GM19025 (cell line): ENCODE data around the gene ABHD2.
"Not testable (repeated sequence)": the region's sequence is repeated elsewhere in the genome, so short reads cannot be mapped to it uniquely, and the experiment has no call there.

ENCODE experiments used
- ATAC-seq: cut with Tn5 transposase; IDR thresholded peaks from one replicate; pipeline ENCODE4 v1.9.1; 2021; ENCODE audit warnings: mild to moderate bottlenecking, low read depth, moderate library complexity; ENCODE audit not compliant: unreplicated experiment

ABHD2 gene

DNA sequence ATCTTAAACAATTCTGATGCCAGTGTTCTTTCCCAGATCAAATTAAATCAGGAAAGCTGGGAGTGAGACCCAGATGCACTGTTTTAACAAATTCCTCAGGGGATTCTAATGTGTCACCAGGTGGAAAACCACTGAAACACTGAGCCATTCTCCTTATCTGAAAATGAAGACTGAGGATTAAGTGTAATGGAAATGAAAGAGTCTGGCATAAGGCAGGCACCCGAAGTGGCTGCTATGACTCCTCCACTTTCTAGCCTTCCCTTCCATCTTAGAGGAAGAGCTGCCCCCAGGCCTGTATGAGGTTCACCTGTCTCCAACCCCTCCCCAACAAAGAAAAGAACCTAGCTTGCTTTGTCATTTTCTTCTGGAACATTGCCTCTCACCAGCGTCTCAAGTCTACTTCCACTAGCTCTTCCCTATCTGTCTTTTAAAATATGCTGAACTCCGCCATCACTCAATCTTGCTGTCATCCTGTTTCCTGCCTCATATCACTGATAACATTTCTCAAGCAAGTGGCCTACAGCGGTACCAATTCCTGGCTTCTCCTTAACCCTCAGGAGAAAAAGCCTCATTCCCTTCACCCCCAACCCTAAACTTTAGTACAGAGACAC is 13.7 kb upstream of the ABHD2 start:
- ATAC-seq = no peak

DNA sequence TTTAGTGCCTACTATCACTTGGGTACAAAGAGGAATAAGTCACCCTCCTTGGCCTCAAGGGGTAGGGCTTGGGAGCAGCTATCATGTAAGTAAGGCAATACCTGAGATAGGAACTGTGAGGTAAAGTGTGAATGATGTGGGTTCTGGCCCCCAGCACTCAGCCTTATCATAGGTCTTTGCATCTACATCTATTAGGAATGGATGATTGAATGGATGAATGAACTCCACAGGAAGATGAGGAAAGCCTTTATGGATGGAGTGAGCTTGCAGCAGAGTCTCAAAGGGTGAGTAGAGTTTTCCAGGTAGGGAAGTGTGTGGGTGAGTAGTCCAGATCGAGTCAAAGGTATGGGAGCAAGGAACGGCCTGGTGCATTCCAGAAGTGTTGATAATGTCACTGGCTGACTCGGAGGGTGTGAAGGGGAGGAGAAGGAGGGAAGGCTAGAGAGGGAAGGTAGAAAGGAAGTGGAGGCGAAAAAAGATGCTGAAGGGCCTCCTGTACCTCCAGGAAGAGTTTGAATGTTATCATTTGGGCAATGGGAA is 13.1 kb upstream of the ABHD2 start:
- no peak for ATAC-seq

DNA sequence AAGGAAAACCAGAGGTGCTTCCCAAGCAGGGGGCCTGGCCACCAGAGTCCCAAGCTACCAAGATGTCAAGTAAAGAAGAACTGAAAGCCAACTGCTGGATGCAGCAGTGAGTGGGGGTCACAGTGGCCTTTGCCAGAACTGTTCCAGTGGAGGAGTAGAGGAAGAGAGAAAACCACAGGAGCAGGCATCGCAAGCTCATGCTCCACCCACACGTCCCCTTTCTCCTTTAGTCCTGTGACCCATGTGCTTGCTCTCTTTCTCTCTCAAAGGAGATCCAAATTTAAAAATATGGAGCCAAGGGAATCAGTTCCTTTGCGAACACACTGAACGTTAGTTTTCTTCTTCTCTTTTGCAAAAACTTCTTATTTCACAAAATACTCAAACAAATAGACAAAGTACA is 12.4 kb upstream of the ABHD2 start:
- ATAC-seq = no peak

DNA sequence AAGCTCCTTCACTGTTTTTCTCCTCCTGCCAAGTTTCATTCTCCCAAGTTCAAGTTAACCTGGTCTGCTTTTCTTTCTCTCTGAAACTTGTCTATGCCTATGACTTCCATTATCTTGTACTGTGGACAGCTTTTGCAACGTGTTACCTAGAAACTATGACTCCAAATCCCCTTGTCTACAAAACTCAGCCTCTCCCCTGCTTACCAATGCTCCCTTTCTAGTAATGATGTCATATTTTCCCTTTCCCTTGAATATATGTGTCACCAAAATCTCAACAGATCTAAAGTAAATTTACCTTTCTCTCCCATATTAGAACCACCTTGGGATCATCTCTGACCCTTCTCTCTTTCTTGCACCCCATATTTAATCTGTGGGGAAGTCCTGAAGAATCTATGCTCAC is 10.5 kb upstream of the ABHD2 start:
- no peak for ATAC-seq

DNA sequence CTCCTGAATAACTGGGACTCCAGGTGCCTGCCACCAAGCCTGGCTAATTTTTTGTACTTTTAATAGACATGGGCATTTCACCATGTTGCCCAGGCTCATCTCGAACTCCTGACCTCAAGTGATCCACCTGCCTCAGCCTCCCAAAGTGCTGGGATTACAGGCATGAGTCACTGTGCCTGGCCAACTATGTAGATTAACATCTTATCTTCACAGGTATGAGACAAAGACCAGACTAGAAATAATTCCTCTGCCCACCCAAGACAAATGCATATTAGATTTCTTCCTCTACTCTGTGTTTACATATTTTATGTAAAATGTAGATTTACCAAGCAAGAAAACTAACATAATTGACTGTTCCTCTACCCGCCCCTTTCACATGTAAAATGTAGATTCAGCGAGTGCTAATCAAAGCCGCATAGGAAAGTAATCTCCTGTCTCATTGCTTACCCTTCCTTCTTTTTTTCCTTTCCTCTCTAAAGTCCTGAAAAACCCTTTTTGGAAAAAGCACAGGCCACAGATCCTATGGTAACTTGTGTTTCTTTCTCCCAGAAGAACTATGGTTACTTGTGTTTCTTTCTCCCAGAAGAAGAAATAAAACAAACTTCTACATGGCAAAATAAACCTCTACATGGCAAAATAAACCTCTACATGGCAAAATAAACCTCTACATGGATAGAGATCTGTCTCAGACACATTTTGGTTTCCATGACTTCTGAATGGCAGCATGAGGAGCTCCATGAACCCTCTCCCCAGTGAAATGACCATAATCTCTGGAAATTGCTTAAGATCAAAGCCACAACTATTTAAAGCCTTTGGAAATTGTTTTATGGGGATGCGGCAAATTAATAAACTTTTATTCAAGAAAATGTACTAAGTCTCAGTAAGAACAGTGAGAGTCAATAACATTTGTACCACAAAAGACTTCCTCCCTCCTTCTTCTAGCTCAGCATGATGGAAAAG is 9.1 kb upstream of the ABHD2 start:
- ATAC-seq = no peak

DNA sequence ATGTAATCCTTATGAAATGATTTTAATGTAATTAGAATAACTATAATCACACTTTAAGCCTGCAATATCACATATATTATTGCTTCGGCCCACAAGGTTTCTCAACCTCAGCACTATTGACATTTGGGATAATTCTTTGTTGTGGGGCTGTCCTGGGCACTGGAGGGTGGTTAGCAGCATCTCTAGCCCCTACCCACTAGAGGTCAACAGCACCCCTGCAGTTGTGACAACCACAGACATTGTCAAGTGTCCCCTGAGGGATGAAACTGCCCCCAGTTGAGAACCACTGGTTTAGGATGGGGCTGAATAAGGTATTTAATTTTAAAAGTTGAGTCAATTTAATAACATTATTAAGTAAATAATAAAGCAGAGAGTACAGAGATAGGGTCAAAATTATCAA is 6.4 kb upstream of the ABHD2 start:
- no peak for ATAC-seq

DNA sequence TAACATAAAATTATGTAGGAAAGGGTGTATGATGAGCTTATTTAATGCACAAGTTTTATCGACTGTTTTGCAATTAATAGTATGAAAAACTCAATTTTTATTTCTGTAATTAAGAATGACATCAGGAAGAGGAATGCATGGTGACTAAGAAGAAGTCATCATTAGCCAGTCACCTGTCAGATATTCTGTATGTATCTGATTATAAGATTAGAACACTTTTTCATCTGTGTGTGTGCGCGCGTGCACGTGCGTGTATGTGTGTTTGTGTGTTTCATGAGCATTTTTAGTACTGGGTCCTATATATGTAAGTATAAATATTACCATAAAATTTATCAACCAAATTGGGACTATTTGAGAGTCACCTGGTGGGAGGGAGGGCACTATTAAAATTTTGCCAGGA is 5.0 kb upstream of the ABHD2 start:
- no peak for ATAC-seq

DNA sequence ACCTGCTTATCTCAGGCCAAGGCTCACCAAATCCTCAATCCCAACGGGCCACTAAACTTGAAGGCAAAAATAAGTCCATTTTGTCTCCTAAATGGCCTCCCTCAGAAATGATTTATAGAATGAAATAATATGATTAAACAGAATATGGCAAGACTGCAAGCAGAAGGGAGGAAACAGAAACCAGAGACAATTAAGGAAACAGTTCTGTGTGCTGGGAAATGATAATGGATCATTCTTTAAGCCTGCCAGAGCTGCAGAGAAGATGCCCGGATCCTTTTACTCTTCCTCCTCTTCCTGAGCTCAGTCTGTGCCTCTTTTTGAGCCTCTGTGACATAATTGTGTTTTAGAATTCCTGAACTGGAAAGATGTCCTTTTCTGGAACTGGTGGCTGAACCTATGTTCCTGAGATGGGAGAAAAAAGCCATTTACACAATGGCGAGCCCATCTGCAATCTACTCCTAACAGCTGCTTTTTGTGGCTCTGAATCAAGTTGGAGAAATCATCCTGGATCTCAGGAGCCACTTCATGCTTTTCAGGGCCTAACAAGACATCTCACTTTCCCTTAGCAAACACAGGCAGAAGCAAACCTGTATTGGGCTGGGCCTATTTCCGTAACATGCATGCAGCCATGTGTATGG is 2.8 kb upstream of the ABHD2 start:
- ATAC-seq = no peak

DNA sequence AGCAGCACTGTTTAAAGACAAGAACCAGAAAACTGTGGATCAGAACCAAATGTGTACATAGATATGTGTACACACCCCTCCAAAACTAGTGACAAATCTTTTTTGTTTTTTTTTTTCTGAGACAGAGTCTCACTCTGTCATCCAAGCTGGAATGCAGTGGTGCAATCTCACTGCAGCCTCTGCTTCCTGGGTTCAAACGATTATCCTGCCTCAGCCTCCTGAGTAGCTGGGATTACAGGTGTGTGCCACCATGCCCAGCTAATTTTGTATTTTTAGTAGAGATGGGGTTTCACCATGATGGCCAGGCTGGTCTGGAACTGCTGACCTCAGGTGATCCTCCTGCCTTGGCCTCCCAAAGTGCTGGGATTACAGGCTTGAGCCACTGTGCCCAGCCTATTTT is 2.3 kb upstream of the ABHD2 start:
- not testable (repeated sequence) for ATAC-seq

DNA sequence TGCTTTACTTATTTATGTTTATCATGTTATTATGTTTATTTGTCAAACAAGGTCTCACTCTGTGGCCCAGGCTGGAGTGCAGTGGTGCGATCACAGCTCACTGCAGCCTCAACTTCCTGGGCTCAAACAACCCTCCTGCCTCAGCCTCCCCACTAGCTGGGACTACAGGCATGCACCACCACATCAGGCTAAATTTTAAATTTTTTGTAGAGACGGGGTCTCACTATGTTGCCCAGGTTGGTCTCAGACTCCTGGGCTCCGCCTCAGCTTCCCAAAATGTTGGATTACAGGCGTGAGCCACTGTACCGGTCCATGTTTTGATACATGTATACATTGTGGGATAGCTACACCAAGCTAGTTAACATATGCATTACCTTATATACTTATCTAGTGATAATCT is 1.9 kb upstream of the ABHD2 start:
- not testable (repeated sequence) for ATAC-seq

DNA sequence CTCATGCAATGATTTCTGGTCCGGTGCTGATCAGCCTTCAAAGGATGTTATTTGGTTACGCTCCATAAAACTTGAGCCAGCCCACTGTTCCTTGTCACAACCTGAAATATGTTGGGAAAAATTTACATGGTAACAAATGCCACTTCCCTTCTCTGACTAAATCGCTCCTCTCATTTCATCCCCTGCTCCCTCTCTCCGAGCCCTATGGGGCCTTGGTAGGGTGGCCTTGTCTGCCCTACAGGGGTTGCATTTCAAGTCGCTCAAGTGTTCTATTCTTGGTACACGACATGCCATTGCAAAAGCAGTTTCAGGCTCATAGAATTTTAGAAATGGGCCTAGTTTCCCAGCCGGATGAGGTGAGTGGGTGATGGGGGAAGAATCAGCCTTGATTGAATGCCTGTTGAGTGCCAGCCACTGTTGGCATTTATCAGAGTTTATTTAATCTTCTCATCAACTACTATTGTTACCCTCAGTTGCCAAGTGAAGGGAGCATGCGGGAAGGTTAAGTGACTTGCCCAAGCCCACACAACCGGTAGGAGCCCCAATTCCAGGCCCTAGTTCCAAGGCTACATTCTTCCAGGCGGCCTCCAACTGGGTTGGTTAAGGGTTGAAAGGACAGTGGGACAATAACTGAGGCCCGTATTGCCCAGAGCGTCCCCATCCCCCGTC is 961 bp upstream of the ABHD2 start:
- no peak for ATAC-seq

DNA sequence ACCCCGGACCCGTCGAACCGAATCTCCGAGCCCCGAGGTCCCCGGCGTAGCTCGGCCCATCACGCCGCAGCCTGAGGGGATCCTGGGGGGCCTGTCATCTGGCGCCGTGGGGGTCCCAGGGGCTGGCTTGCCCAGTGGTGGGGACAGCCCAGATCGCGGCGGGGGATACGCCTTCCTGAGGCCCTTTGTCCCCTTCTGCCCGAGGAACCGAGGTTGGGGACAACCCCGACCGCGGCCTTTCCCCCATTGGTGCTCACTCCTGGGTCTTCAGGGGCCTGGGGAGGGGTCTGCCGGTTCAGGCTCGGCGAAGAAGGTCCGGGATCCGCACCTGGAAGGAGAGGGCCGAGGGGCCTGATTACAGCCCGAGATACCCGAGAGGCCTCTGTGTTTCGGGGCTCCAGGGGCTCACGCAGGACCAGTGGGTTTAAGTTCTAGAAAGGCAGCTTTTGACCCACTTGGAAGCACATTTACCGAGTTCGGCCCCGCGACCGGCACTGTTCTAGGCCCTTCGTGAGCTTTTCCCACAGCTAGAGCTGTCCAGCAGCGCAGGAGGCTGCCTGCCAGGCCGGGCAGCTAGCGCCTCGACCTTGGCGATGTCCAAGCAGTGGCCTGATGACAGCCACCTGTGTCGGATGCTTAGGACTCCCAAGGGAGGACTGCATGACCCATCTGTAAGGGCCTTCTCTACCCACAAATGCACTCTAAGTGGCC is 504 bp downstream of the ABHD2 start:
- ATAC-seq = no peak

DNA sequence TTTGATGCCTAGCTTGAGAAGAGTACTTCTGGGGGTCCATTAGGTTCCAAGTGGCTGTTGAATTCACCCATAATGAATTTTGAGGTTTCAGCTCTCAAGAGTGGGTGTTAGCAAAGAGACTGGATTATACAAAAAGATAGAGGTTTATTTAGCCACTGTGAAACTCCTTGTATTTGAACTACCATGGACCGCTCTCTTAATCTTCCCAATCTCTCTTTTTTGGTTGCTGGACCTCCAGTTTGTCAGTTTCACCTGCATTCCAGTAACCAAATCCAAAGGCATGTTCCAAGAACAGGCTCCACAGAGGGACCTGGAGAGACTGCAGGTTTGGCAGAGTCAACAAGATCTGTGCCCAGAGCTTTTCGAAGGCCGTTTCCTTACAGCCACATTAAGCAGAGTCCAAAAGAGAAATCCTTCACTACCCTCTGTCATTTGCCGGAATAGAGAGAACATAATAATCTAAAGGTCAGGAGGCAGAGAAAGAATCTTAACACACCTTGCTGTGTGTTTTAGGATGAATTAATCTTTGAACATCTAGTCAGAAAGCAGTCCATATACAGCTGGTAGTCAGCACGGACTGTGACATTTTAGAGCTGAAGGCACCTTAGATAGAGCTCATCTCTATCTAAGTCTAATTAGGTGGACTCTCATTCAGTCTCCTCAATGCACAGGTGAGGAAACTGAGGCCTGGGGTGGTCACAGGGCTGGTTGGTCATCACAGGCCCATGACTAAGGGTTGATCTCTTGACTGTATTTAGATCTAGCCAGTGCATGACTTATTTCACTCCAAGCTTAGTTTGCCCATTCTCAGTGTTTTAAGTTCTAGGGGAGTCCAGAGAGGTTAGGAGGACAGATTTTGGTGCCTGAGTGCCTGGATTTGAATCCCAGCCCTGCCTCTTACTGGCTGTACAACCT is 1.3 kb downstream of the ABHD2 start:
- ATAC-seq = no peak

DNA sequence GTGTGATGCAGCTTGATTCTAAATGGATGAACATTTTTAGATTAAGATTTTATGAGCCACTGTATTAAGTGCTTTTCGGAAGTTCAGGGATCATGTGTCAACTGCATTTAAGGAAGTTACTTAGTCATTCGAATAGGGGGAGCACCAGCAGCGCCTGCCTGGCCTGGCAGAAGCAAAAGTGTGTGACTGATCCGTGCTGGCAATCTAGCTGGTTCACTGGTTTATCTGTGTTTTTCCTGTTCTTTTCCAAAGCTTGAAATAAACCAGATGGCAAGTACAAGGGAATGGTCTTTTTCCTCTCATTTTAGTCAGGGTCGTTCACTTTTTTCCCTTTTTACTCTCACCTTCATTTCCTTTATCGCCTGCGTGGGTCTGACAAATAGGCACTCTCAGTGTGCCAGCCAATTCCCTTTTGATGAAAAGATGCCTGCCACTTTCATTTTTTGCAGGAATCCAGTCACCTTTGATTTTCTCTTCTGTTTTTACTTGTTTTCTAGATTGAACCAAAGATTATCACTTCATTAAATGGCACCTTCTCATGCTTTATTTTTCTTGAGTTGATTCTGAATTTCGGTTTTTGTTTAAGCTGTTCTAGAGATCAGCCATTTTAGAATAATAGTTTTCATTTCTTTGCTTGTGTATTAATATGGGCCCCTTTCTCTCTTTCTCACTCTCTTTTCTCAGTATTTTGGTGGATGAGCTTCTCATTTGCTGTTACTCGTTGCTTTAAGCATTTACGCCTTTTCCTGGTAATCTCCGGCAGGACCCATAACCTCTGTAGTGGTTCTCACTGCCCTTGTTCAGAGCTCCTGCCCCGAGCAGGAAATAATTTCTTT is 2.8 kb downstream of the ABHD2 start:
- no peak for ATAC-seq

DNA sequence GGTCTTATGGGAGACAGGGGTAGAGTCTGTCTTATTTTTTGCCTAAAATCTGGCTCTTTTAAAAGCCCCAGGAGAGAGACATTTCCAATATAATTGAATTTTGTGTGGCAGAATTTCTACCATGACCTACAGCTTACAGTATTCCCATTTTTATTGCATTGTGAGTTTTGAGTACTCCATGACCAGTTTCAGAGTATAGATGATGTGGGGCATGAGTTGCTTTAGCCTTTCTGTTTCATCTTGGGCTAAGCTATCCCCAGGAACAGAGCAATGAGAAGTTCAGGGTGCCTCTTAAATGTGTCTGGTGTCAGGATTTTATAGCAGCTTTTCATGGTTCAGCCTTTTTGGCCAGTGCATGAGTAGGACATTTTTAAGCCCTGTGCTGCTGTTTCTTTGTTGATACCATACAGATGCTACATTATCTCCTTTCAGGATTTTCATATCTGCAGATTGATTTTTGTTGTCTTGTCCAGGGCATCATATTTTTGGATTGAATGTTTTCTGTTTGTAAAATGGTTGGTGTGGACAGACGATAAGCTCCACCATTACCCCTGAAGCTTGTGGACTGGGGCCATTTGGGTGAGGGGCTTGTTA is 3.5 kb downstream of the ABHD2 start:
- ATAC-seq = no peak

DNA sequence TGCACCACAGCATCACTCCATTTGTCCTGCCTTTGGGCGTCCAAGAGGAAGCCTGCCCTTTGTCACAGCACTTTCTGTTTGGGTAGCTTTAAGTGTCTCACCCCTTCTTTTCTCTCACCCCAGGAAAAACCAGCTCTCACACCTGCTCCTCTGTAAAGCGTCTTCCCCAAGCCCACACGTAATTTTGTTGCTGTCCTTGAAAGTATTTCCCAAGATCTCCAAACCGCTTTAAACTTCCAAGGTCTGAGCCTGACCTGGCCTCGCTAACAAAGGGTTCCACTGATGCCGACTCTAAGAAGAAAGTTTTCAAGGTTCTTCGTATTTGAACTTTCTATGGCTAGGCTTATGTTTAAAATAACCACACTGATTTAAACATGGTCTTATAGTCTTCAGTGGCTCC is 5.3 kb downstream of the ABHD2 start:
- no peak for ATAC-seq

DNA sequence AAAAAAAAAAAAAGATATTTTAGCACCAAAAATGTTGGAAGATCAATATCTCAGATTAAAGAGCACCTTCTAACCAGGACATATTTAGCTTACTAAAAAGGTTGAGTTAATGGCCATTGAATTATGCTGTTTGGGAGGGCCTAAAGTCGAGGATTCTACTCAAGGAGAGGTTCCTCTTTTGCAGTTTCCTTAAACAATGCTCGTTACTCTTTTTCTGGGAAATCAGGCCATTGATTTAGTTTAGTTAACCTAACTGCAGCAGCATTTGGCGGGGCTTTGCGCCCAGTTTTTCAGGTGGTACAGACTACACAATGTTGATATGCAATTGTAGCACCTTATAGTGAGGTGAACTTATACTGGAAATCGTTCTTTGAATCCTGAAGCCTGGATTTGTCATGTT is 6.8 kb downstream of the ABHD2 start:
- no peak for ATAC-seq

DNA sequence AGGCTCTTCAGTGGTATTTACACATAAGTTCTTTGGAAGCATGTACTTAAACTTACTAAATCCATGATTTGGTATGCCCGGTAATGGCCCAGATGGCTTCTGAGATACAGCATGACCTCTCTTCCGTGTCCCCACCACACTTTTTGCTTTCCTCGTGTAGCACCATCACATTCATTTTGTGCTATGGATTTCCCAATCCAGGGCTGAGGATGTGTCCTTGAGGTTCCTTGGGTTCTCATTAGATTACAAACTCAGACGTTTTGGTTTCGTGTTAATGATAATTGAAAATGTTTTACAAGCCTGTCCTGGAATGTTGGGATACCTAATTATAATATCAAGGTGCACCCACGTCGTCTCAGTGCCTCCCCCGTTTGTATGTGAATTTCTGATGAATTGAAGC is 7.3 kb downstream of the ABHD2 start:
- ATAC-seq = no peak
